ENCODE results near the gene AP4M1.

Gene AP4M1

DNA sequence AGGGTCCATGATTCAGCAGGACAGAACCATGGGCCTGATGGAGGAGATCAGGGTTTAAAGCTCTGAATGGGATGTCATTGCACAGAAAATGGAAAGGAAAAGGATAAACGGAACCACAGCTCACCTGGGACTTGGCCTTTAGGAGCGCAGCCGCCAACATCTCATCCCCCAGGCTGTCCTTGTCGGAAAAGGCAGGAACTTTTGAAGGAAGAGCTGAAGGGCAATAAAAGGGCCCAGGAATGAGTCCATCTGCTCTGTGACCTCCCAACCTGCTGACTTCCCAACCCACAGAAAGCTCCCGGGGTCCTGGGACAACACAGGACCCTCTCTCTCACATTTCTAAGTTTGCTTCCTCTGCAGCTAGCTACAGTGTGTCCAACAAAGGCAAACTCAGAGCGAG, 26.0 kb upstream of the AP4M1 start:
- H3K27ac ChIP-seq: no peak overlapping the region
- TF ChIP-seq, protein P1, sequence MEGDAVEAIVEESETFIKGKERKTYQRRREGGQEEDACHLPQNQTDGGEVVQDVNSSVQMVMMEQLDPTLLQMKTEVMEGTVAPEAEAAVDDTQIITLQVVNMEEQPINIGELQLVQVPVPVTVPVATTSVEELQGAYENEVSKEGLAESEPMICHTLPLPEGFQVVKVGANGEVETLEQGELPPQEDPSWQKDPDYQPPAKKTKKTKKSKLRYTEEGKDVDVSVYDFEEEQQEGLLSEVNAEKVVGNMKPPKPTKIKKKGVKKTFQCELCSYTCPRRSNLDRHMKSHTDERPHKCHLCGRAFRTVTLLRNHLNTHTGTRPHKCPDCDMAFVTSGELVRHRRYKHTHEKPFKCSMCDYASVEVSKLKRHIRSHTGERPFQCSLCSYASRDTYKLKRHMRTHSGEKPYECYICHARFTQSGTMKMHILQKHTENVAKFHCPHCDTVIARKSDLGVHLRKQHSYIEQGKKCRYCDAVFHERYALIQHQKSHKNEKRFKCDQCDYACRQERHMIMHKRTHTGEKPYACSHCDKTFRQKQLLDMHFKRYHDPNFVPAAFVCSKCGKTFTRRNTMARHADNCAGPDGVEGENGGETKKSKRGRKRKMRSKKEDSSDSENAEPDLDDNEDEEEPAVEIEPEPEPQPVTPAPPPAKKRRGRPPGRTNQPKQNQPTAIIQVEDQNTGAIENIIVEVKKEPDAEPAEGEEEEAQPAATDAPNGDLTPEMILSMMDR (IDR thresholded peaks at IDR 0.05): no peak
- TF ChIP-seq ZFX (IDR thresholded peaks at IDR 0.05; ENCODE audit: borderline replicate concordance): no peak

DNA sequence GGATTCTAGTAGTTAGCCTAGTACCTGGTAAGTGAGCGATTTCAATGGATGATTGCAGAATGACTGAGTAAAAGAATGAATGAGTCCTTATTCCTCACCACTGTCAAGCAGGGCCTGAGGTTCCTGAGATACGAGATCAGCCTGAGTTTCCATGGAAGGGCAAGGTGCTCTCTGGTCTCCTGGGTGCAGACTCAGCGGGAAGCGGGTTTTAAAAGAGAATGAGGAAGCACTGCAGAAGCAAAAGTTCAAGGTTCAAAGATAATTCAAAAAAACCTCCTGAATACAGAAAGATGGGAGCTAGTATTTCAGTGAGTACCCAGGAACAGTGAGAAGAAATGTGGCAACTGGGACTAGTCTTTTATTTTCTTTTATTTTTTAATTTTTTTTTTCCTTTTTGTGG, 24.2 kb upstream of the AP4M1 start:
- H3K27ac ChIP-seq: no peak overlapping the region
- TF ChIP-seq ZFX (IDR thresholded peaks at IDR 0.05; ENCODE audit: borderline replicate concordance): no peak
- TF ChIP-seq, protein P1 (IDR thresholded peaks at IDR 0.05): no peak

DNA sequence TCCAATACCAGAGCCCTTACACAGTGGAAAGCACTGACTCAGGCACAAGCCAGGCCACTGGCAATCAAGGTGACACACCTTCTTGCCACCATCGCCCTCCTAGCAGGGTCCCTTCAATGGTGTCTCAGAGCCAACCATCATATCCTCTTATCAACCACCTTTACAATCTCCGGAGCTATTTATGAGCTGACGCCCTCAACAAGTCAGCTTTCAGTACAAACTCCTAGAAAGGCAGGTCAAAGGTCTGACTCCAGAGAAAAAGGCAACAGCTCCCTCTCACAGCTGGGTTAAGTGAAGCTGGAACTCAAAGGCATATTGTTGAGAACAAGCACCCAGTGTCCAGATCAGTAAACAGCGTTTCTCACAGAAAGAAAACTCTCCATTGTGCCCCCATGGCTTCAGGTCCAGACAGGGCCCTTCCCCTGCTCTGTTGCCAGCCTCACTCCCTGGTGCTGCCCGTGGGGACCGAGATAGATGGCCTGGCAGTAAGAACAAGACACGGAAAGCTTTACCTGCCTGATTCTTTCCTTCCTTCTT, 22.4 kb upstream of the AP4M1 start:
- TF ChIP-seq, protein P1 (IDR thresholded peaks at IDR 0.05): no peak
- no peak for TF ChIP-seq ZFX (IDR thresholded peaks at IDR 0.05; ENCODE audit: borderline replicate concordance)
- no peak overlapping the region for H3K27ac ChIP-seq

DNA sequence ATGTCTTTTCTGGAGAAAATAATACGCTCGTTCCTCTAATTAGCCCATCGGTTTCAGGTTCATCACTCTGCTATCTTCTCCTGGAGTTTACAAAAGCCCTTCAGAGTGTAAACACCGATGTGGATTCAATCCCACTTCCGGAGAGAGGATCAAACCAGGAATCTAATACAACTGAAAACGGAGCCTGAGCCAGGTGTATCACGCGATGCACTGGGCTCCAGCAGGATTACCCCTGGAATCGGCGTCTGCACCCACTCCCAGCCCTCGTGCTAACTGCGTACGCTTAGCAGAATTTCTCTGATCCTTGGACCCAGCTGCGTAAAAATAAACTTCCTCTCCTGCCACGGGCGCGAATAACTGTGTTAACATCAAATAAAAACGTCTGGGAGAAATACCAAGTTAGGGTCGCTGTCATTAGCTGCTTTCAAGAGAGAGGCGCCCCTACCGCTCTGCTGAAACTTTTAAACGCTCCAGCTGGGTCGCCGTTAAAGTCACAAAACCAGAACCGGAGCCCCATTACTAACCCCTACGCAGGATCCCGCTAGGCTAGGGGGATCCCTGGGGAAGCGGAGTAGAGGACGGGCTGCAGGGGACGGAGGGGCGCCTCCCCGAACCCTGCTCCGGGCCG, 20.4 kb upstream of the AP4M1 start:
- peak overlapping the region; percentile 88 for H3K27ac ChIP-seq
- TF ChIP-seq, protein P1 (IDR thresholded peaks at IDR 0.05): no peak
- TF ChIP-seq ZFX (IDR thresholded peaks at IDR 0.05; ENCODE audit: borderline replicate concordance): no peak

DNA sequence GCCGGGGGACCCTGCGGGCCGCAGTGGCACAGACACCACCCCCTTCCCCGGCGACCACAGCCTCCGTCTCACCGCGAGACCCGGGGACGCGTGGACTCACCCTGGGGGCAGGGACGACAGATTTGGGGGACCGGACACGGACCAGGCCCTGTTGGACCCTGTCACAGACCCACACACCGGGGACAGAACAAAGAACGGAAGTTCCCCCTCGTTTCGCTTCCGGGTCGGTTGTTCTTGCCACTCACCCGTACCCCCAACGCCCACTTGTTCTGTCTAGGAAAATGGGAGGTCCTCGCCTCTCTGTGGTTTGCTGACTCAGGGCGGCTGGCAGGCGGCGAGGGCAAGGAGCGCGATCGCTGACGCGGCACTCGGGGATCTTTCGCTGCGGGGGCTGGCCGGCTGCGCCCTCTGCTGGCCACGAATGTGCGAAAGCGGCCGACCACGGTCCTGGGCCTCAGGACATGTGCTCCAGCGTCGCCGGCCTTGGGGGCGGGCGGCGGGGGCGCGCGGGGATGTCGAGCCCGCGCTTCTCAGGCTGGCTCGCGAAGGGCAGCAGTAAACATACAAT, 19.8 kb upstream of the AP4M1 start, which contains the start of gene ZNF3:
ZNF3 (minus strand) TSS at position 189 of the 568 bp plus-strand sequence. CDS start 4,366 bp downstream, outside the sequence.
- peak within 1 kb of the TSS; percentile 88 for H3K27ac ChIP-seq
- TF ChIP-seq, protein P1 (IDR thresholded peaks at IDR 0.05): peak; percentile 100
- no peak for TF ChIP-seq ZFX (IDR thresholded peaks at IDR 0.05; ENCODE audit: borderline replicate concordance)

DNA sequence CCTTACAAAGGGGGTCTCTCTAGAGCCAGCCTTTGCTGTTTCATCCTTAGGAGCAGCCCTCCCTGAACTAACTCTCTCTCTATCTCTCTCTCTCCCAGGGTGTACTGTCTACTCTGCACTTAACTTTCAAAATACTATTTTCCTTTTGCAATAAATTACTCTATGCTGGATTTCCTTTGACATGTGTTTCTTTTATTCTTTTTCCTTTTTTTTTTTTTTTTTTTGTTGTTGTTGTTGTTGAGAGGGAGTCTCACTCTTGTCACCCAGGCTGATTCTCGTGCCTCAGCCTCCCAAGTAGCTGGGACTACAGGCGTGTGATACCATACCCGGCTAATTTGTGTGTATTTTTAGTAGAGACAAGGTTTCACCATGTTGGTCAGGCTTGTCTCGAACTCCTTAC, 18.5 kb upstream of the AP4M1 start:
- peak overlapping the region; percentile 88 for H3K27ac ChIP-seq
- no peak for TF ChIP-seq ZFX (IDR thresholded peaks at IDR 0.05; ENCODE audit: borderline replicate concordance)
- TF ChIP-seq, protein P1 (IDR thresholded peaks at IDR 0.05): no peak

DNA sequence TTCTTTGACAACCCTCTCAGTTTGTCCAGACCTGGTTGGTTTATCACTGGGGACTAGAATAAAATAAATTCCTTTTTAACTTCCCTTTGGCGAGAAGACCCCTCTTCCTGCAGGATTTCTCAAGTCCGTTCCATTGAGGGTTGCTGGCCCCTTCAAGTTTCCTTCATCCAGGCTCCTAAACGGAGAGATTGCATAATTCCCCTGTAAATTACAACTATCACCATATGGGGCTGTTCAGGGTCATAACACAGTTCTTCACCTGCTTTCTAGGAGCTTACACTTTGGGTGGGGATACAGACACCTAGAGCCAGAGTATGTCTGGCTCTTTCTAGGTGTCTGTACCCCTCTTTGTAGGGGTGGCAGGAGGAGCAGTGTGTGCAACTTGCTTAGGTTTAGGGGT, 15.9 kb upstream of the AP4M1 start:
- TF ChIP-seq ZFX (IDR thresholded peaks at IDR 0.05; ENCODE audit: borderline replicate concordance): no peak
- TF ChIP-seq, protein P1 (IDR thresholded peaks at IDR 0.05): no peak
- no peak overlapping the region for H3K27ac ChIP-seq
